GM12891 (cell line): Measurements from ENCODE around the gene MTFR1L.

Experiments used
- DNase-seq: peaks from one replicate; pipeline ENCODE4 v3.0.0; 2011; ENCODE audit warnings: low spot score; ENCODE audit not compliant: insufficient read length
- FAIRE-seq: peaks from 2 replicates; lab custom pipeline; 2011; peaks lifted over from hg19 to GRCh38; lab: Jason Lieb, UNC
- PAX5 ChIP-seq: IDR thresholded peaks from 2 replicates; pipeline ENCODE4 v1.6.1; 2011; ENCODE audit warnings: low read length, moderate library complexity, mild to moderate bottlenecking; ENCODE audit not compliant: insufficient read depth, severe bottlenecking
- POLR2A ChIP-seq: IDR thresholded peaks from 2 replicates; pipeline ENCODE4 v1.6.1; 2011; ENCODE audit warnings: low read depth, low read length, control low read depth
- POLR2AphosphoS5 ChIP-seq: IDR thresholded peaks from 2 replicates; pipeline ENCODE4 v1.6.1; 2011; ENCODE audit warnings: low read depth, low read length, control low read depth
- POU2F2 ChIP-seq: IDR thresholded peaks from 2 replicates; pipeline ENCODE4 v1.6.1; 2011; ENCODE audit warnings: low read depth, mild to moderate bottlenecking, control low read depth, low read length, moderate library complexity
- SPI1 ChIP-seq: IDR thresholded peaks from 2 replicates; pipeline ENCODE4 v1.6.1; 2011; ENCODE audit warnings: low read depth, low read length, control low read depth
- TAF1 ChIP-seq: IDR thresholded peaks from 2 replicates; pipeline ENCODE4 v1.6.1; 2011; ENCODE audit warnings: low read depth, low read length, control low read depth

MTFR1L gene

GRCh38 chr1:25796811-25797458, 22.8 kb upstream of the MTFR1L start:
- DNase-seq (no peak), FAIRE-seq (peak; percentile 91)
- no peak for TF ChIP-seq POU2F2
- TF ChIP-seq PAX5: no peak
- no peak for TF ChIP-seq SPI1
- no peak for TF ChIP-seq TAF1
- no peak for TF ChIP-seq POLR2A
- no peak for TF ChIP-seq POLR2AphosphoS5

- FAIRE-seq (peak; percentile 72), DNase-seq (no peak)
- no peak for TF ChIP-seq TAF1
- no peak for TF ChIP-seq POU2F2
- no peak for TF ChIP-seq PAX5
- TF ChIP-seq SPI1: no peak
- no peak for TF ChIP-seq POLR2AphosphoS5
- TF ChIP-seq POLR2A: no peak
Observed at GRCh38 chr1:25797939-25798338, 21.8 kb upstream of the MTFR1L start.

GRCh38 chr1:25798666-25799351, 20.9 kb upstream of the MTFR1L start:
- no peak for FAIRE-seq
- DNase-seq: no peak
- TF ChIP-seq TAF1: no peak
- no peak for TF ChIP-seq POU2F2
- TF ChIP-seq SPI1: no peak
- no peak for TF ChIP-seq PAX5
- no peak for TF ChIP-seq POLR2A
- no peak for TF ChIP-seq POLR2AphosphoS5

- TF ChIP-seq TAF1 (no peak), POLR2A (no peak)
- FAIRE-seq (no peak), DNase-seq (no peak)
Observed at GRCh38 chr1:25799352-25799934, 20.3 kb upstream of the MTFR1L start.

GRCh38 chr1:25799935-25800702, 19.6 kb upstream of the MTFR1L start, which contains the start of gene SELENON:
SELENON (plus strand) TSS chr1:25800193; CDS start chr1:25800231, 38 bp downstream.
- DNase-seq (no peak), FAIRE-seq (peak; percentile 69)
- no peak for TF ChIP-seq SPI1
- TF ChIP-seq POU2F2: no peak
- no peak for TF ChIP-seq POLR2A
- TF ChIP-seq POLR2AphosphoS5: no peak
- TF ChIP-seq TAF1: no peak
- no peak for TF ChIP-seq PAX5

GRCh38 chr1:25800703-25801377, 18.9 kb upstream of the MTFR1L start:
- TF ChIP-seq TAF1: no peak
- TF ChIP-seq PAX5: no peak
- no peak for TF ChIP-seq SPI1
- no peak for TF ChIP-seq POU2F2
- TF ChIP-seq POLR2A: no peak
- no peak for TF ChIP-seq POLR2AphosphoS5
- DNase-seq: no peak
- FAIRE-seq: no peak

GRCh38 chr1:25802915-25803314, 16.8 kb upstream of the MTFR1L start:
- FAIRE-seq: peak; percentile 95
- no peak for DNase-seq
- TF ChIP-seq POU2F2 (peak; percentile 88), SPI1 (no peak), TAF1 (no peak)

GRCh38 chr1:25803368-25803767, 16.4 kb upstream of the MTFR1L start:
- FAIRE-seq (peak; percentile 9), DNase-seq (no peak)
- TF ChIP-seq PAX5 (no peak), POU2F2 (no peak)

GRCh38 chr1:25804244-25804963, 15.3 kb upstream of the MTFR1L start:
- no peak for DNase-seq
- FAIRE-seq: peak; percentile 64
- TF ChIP-seq TAF1 (no peak), SPI1 (peak; percentile 38; the same call in 1 of the 2 replicates), PAX5 (no peak), POLR2AphosphoS5 (no peak)
